Stimulated activated CD4-positive, alpha-beta T cell treated with anti-CD3 and anti-CD28 coated beads, Interleukin-15, amount 100 ng/mL, for 48 hours (primary cell): ENCODE measurements around the gene NRCAM.

Experiments
- DNase-seq, 2 donors: peaks; one replicate each; pipeline ENCODE4 v3.0.0-alpha.2; 2020; ENCODE audit warnings: low read depth in 2 of 2

NRCAM gene

GRCh38 chr7:108130261-108130660, 326.0 kb downstream of the NRCAM start, which contains the start of gene LAMB4:
Gene LAMB4, minus strand, starts transcription at chr7:108130361. Its CDS starts 7,197 bp downstream, at chr7:108123164.
- DNase-seq: no peak

DNA sequence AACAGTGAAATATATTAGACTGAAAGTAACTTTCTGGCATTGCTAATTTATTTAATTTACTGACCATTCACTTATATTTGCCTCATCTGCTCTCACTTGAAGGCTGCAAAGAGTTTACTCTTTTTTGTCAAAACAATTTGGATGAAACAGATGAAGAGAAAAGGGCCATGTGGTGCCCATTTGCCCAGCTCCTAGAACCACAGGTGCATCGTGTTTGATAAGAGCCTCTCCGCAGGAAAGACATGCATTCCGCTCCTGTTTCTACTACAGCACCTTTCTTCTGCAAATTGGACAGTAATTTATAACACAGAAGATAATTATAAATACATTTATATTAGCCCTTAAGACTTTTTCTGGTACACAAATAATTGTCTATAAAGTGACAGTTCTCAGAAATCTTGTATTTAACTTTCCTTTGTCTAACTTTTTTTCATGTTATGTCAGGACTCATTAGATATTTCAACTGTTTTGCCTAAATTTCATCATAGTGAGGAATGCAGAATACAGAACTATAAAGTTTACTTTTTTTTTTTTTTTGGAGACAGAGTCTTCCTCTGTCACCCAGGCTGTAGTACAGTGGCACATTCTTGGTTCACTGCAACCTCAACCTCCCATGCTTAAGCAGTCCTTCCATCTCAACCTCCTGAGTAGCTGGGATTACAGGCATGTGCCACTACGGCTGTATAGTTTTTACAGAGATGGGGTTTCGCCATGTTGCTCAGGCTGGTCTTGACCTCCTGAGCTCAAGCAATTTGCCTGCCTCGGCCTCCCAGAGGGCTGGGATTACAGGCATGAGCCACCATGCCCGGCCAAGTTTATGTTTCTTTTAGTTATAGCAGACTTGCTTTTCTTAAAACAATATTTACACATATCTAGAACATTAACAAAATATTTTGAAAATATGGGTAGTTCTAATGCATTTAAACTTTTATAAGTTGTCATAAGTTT, 326.9 kb downstream of the NRCAM start:
- no peak for DNase-seq

DNA sequence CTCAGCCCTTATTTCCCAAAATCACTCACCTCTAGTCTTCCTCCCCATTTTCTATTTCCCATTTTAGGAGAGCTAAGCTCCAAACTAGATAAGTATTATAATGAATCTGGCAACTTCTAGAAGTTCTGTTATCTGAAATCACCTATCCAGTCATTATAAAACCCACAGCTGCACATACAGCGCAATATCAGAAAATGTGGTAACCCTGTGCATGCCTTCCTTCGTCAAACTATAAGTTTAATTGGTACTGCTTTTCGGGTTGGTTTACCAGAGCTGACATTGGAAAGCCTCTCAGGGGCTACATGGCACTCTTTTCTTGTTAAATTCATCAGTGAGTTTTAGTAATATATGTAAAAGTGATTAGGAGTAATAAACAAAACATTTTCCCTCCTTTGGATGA, 327.7 kb downstream of the NRCAM start:
- DNase-seq: no peak

- DNase-seq: no peak
Observed at GRCh38 chr7:108127461-108127860, 328.8 kb downstream of the NRCAM start.

GRCh38 chr7:108124820-108125219, 331.4 kb downstream of the NRCAM start:
- no peak for DNase-seq

DNA sequence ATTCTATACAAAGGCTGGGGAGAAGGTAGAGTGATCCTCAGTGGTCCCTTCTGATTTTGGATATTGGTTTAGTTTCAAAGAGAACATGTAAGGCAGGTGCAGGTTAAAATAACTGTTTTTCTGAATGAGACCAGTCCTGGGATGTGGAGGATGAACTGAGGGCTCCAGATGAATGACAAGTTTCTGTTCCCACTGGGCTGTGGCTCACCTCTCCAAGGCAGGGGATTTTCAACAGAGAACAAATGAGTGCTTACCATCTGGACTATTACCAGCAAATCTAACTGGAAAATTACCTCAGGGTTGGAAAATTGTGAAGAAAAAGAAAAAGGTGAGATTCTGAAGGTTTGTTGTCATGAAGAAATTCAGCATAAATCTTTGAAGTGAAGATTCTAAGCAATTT, 334.1 kb downstream of the NRCAM start:
- no peak for DNase-seq

DNA sequence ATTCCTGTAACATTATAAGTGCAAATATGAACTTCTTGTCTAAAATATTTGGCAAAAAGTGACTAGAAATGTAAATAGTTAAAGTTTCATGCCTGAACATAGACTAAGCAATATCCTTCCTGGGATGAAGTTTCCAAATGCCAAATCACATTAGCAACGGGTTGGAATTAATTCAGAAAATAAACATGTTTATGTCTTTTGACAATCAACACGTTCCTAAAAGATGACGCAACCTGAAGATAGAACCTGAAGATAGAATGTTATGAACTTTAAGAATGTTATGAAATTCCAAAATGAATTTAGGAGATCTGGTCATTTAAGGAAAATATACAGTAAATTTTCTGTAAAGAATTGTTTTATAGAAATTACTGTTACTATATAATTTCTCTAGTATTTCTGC, 335.3 kb downstream of the NRCAM start:
- DNase-seq: no peak

DNA sequence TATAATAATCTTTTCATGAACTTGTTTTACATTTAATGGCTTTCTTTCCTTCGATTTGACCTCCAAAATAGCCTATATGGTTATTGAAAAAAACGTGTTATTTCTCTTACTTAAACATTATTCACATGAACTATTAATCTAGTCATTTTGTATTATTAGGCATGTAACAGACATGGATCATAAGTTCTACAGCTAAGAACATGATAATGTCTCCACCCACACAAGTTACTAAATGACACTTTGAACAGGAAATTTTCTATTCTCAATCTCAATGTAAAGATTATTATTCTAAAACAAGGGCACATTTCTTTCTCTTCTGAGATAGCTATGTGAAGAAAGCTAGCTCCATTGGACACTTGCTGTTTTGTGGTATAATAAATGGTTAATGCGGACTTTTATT, 336.0 kb downstream of the NRCAM start:
- DNase-seq: no peak

GRCh38 chr7:108118959-108119358, 337.3 kb downstream of the NRCAM start:
- DNase-seq: no peak

DNA sequence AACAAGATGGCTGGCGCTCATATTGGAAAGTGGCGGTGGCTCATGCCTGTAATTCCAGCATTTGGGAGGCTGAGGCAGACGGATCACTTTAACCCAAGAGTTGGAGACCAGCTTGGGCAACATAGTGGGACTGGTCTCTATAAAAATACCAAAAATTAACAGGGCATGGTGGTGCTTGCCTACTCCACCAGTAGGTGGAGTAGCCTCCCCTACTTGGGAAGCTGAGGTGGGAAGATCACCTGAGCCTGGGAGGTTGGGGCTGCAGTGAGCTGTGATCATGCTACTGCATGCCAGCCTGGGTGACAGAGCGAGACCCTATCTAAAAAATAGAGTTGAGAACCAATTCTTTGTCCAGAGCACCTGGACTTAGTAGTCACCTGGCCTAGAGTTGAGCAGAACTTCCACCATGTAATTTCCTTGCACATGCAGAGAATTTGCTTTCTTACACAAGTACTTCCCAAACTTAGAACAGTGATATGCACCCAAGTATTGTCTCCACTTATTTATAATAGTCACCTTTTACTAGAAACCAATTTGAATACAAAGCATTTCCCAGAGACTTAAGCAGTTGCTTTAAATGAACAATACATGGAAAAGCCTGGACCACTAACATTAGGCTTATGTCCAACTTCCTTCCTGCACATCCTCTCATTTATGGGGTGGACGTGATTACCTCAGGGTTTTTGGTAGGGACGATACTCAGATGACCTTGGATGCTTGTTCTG, 342.0 kb downstream of the NRCAM start:
- DNase-seq: no peak

DNA sequence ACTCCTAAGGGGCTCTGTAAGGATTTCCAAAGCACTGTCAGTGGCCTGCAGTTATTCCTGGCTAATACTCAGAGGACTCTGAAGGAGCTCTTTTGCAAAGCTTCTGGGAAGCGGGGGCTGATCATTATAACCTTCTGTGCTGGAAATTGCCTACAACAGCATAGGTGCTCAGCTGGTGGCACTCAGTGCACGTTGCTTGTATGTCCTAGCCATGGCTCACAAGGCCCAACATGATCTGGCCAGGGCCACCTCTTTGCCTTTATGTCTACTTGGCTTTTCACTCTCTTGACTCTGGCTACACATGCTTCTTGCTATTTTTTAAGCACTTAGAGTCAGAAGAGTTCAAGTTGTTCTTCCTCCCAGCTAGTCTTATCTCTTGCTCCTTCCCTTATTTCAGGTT, 343.6 kb downstream of the NRCAM start:
- DNase-seq: no peak

DNA sequence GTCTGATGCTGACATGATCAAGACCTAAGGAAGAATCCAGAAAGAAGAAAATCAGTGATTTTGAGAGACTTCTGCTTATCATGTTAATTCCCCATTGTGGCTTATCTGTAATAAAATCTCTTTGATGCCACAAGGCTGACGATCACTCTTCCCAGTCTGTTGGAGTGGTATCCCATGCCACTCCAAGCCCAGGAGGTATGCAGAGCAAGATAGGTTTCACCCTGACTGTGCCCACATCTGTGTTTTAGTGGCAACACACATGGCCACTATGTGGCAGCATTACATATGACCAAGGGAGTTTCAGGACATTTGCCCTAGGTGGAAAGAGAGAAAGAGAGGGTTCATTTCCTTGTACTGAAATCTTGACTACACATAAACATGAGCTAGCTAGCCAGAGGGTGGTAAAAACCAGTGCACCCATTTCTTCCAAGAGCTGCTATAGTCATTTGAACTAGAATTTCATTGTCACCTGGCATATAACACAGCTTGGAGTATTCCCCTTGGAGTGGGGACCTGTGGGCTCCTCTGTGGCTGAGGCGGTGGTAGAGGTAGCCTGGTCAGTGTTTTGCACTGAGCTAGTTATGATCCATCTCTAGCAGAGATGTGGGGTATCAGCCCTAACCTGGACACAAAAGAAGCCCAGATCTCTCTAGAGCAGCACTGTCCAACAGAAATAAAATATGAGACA, 346.9 kb downstream of the NRCAM start:
- DNase-seq: no peak

- DNase-seq: no peak
Observed at GRCh38 chr7:108108131-108108530, 348.1 kb downstream of the NRCAM start.

DNA sequence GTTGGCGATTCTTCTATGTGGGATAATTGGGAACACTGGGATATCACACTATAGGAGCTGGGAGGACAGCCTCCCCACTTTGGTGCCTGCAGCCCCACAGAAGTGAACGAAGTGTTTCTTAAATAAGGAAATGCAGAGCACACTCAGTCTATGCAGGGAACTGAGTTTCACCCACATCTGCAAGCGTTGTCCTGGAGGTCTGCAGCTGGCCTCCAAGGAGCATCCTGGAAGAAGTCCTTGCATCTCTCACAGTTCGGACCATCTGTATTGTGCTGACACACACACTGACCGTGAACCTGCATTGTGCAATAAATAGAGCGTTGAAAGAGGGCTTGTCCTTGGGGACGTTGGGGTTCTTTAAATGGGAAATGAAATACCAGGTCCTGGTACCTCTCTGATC, 351.9 kb downstream of the NRCAM start:
- DNase-seq: no peak

GRCh38 chr7:108103558-108104298, 352.5 kb downstream of the NRCAM start:
- DNase-seq: no peak

DNA sequence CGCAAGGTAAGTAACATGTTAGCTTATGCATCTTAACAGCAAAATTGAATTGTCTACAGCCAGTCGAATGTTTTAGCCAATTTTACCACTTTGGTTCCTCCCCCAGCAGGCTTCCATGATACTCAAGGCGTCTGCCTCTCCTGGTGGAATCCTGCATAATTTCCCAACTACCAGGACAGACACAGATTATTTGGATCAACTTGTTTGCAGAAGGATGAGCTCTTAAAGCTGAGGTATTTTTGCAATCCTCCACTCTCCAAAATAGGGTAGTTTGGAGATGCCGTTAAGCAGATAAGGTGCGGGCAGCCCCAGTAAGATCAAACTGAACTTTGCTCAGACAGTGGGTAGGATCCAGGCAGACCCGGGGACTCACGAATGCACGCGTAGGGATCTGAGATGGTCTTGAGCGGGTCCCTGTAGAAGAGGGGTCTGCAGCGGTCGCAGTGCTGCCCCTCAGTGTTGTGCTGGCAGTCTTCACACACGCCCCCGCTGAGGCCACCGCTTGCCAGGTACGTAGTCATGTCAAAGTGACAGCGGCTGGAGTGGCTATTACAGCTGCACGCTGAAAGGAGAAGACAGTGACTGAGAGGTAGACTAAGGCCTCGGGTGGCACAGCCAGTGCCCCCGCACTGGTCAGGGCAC, 353.4 kb downstream of the NRCAM start:
- no peak for DNase-seq

- DNase-seq: no peak
Observed at GRCh38 chr7:108101759-108102158, 354.5 kb downstream of the NRCAM start.

GRCh38 chr7:108099713-108100112, 356.5 kb downstream of the NRCAM start:
- no peak for DNase-seq

DNA sequence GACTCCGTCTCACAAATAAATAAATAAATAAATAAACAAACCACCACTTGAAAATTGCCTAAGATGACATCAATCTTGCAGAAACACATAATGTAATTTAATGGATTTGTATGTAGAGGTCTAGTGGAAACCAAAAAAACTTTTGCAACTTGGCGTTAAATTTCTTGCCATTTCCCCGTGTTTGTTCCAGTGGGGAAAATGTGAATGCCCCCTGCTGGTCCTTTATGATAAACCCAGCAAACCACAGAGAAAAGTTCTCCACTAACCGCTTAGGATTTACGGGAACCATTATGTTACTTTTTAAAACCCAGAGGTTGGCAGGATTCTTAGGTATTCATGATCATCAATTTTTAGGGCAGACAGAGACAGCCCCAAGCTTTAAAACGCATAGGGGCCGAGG, 358.5 kb downstream of the NRCAM start:
- no peak for DNase-seq
